Testis (tissue), 2 donors: ENCODE results near the gene PRCC.

Source experiments
- POLR2A ChIP-seq: fragments of 450-650 bp; IDR thresholded peaks from one replicate; pipeline ENCODE4 v1.6.1; 2017; ENCODE audit warnings: antibody characterized with exemption, mild to moderate bottlenecking, moderate library complexity
- TF ChIP-seq, protein P1 (sequence below), 3 experiments: fragments of 450-650 bp in 2 of 3; fragments of 200-600 bp in 1 of 3; sonication (generic) in 1 of 3; IDR thresholded peaks; one replicate each; pipeline ENCODE4 v1.5.1; 2016 to 2019; ENCODE audit warnings: antibody characterized with exemption in 3 of 3, mild to moderate bottlenecking in 2 of 3, moderate library complexity in 1 of 3

DNA sequence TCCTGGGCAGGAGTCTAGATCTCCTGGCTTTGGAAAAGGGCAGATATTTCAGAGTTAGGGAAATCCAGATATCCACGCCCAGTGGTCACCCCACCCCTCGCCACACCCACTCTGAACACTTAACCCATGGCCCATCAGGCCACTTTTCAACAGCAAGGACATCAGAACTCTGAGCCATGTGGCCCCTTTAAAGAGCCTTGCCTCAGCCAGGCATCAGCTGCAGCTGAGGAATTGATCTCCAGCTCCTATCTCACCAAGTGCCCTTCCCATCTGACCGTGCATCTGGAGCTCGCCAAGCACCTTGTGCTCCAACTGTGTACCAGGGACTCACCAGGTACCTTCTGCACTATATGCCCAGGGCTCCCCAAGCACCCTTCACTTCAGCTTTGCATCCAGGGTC lies 69.6 kb downstream of the PRCC start:
- TF ChIP-seq, protein P1, sequence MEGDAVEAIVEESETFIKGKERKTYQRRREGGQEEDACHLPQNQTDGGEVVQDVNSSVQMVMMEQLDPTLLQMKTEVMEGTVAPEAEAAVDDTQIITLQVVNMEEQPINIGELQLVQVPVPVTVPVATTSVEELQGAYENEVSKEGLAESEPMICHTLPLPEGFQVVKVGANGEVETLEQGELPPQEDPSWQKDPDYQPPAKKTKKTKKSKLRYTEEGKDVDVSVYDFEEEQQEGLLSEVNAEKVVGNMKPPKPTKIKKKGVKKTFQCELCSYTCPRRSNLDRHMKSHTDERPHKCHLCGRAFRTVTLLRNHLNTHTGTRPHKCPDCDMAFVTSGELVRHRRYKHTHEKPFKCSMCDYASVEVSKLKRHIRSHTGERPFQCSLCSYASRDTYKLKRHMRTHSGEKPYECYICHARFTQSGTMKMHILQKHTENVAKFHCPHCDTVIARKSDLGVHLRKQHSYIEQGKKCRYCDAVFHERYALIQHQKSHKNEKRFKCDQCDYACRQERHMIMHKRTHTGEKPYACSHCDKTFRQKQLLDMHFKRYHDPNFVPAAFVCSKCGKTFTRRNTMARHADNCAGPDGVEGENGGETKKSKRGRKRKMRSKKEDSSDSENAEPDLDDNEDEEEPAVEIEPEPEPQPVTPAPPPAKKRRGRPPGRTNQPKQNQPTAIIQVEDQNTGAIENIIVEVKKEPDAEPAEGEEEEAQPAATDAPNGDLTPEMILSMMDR (IDR thresholded peaks at IDR 0.05), result no peak
- no peak for TF ChIP-seq POLR2A
